Activated CD8-positive, alpha-beta T cell treated with anti-CD3 and anti-CD28 coated beads for 36 hours (primary cell): Measurements from ENCODE around the gene PCDHGA5. TPM values are rescaled to one million over a fixed set of nuclear protein-coding genes. Genes with fewer than 3 reads are reported as not detected.
"Not testable (repeated sequence)": the region's sequence is repeated elsewhere in the genome, so short reads cannot be mapped to it uniquely, and the experiment has no call there.

Experiments
- ATAC-seq: fragments of 200-7000 bp; cut with Tn5 transposase; one replicate; pipeline ENCODE4 v1.10.0; 2021; ENCODE audit warnings: mild to moderate bottlenecking, moderate library complexity
- CTCF ChIA-PET: fragments of 350-600 bp; sonication (Branson Sonifier 250); formaldehyde crosslinking; loops from one replicate; lab custom pipeline; 2021; ENCODE audit warnings: antibody characterized with exemption; lab: Charles Lee
- POLR2A ChIA-PET: fragments of 350-600 bp; sonication (Branson Sonifier 250); formaldehyde crosslinking; loops from one replicate; lab custom pipeline; 2021; ENCODE audit warnings: antibody characterized with exemption; lab: Charles Lee
- DNase-seq: peaks from one replicate; pipeline ENCODE4 v3.0.0-alpha.2; 2020
- H3K27ac Mint-ChIP-seq: one replicate; pipeline ENCODE4 v1.8.0; 2021; ENCODE audit warnings: mild to moderate bottlenecking, mixed read lengths
- H3K27me3 Mint-ChIP-seq: one replicate; pipeline ENCODE4 v1.8.0; 2021; ENCODE audit warnings: mixed read lengths
- H3K36me3 Mint-ChIP-seq: one replicate; pipeline ENCODE4 v1.8.0; 2021; ENCODE audit warnings: low read depth, mixed read lengths
- H3K4me1 Mint-ChIP-seq: one replicate; pipeline ENCODE4 v1.8.0; 2021; ENCODE audit warnings: low read depth, mixed read lengths
- H3K4me3 Mint-ChIP-seq: one replicate; pipeline ENCODE4 v1.8.0; 2021; ENCODE audit warnings: mild to moderate bottlenecking, moderate library complexity, mixed read lengths
- H3K9me3 Mint-ChIP-seq: one replicate; pipeline ENCODE4 v1.8.0; 2021; ENCODE audit warnings: mixed read lengths
- CTCF ChIP-seq: fragments of 200-600 bp; IDR thresholded peaks from one replicate; pipeline ENCODE4 v1.8.0; 2022; ENCODE audit warnings: antibody characterized with exemption, mild to moderate bottlenecking
- intact Hi-C: fragments of 100-400 bp; cut with micrococcal nuclease; formaldehyde crosslinking; loops from one replicate; pipeline ENCODE4 v1.10.0; 2022
- total RNA-seq, 2 experiments: library from RNA; stranded (reverse); gene quantifications; one replicate each; pipeline ENCODE4 v1.2.3, GENCODE V29; 2021

PCDHGA5 gene
- total RNA-seq, result not detected

GRCh38 chr5:141363952-141364660 is at the start of gene PCDHGA5:
Gene PCDHGA5, plus strand, starts transcription at chr5:141364162. Its CDS starts 169 bp downstream, at chr5:141364331.
- intact Hi-C loops, result no loop called here
- H3K36me3 Mint-ChIP-seq, result peaks cover 24% of the 10 kb centered on the region
- peaks cover 70% of the 10 kb centered on the region for H3K27me3 Mint-ChIP-seq
- H3K9me3 Mint-ChIP-seq, result peaks cover 32% of the 10 kb centered on the region
- H3K27ac Mint-ChIP-seq, result no peak within 1 kb of the TSS
- no peaks in the 10 kb centered on the region for H3K4me1 Mint-ChIP-seq
- no peak within 1 kb of the TSS for H3K4me3 Mint-ChIP-seq
- POLR2A ChIA-PET, result no interaction called here
- ATAC-seq (no peak), DNase-seq (no peak)
- no peak for TF ChIP-seq CTCF
- CTCF ChIA-PET, result interaction anchor here (0.8 to 2.0 kb wide), 10 partner anchors 9 to 200 kb away, joined by 3 to 8 read pairs (median 5); partner anchors contain the start of genes PCDHB7, PCDHGA1, PCDHGA10 and PCDHGA11

- H3K27ac Mint-ChIP-seq, intact Hi-C loops, POLR2A ChIA-PET, DNase-seq, ATAC-seq, H3K4me3 Mint-ChIP-seq, H3K27me3 Mint-ChIP-seq: not testable (repeated sequence)
- Mint-ChIP-seq H3K4me1 (peaks cover 27% of the 10 kb centered on the region), H3K36me3 (peaks cover 83% of the 10 kb centered on the region), H3K9me3 (peaks cover 60% of the 10 kb centered on the region)
- CTCF ChIA-PET, result interaction anchor here (0.6 to 1.4 kb wide), 3 partner anchors 53 to 508 kb away, joined by 3 read pairs; partner anchors contain the start of genes PCDHGB3 and PCDHGB5
Observed at GRCh38 chr5:141316963-141317362, 47.0 kb upstream of the PCDHGA5 start.

- Mint-ChIP-seq H3K4me1 (peaks cover 27% of the 10 kb centered on the region), H3K4me3 (peak overlapping the region; percentile 95), H3K27ac (peak overlapping the region; percentile 98), H3K36me3 (peaks cover 64% of the 10 kb centered on the region), H3K9me3 (peaks cover 50% of the 10 kb centered on the region), H3K27me3 (no peaks in the 10 kb centered on the region)
- intact Hi-C loops, result no loop called here
- no peak for TF ChIP-seq CTCF
- ChIA-PET POLR2A (interaction anchor here (1.3 to 2.0 kb wide), 3 partner anchors 12 to 173 kb away, joined by 3 to 8 read pairs (median 4); no protein-coding TSS in a partner anchor), CTCF (interaction anchor here (1.0 to 3.5 kb wide), 22 partner anchors 8 to 248 kb away, joined by 3 to 36 read pairs (median 6); partner anchors contain the start of genes PCDHB11, PCDHGA1, PCDHGA10 and PCDHGA2)
- ATAC-seq (no peak), DNase-seq (no peak)
Observed at GRCh38 chr5:141319202-141319601, 44.8 kb upstream of the PCDHGA5 start.

- H3K27ac Mint-ChIP-seq, result peak overlapping the region; percentile 98
- CTCF ChIA-PET, result interaction anchor here (0.9 to 3.5 kb wide), 34 partner anchors 8 to 247 kb away, joined by 3 to 36 read pairs (median 5); partner anchors contain the start of genes PCDHB11, PCDHB12, PCDHGA1 and PCDHGA10
- no peak for ATAC-seq
Observed at GRCh38 chr5:141319699-141320098, 44.3 kb upstream of the PCDHGA5 start.

More at GRCh38 chr5:141319699-141320098, 44.3 kb upstream of the PCDHGA5 start:
- Mint-ChIP-seq H3K4me1 (peaks cover 27% of the 10 kb centered on the region), H3K4me3 (peak overlapping the region; percentile 95), H3K36me3 (peaks cover 60% of the 10 kb centered on the region), H3K27me3 (no peaks in the 10 kb centered on the region), H3K9me3 (peaks cover 46% of the 10 kb centered on the region)
- intact Hi-C loops, result loop anchor here (10.0 kb wide), 2 partner anchors 195 to 245 kb away; no protein-coding TSS in a partner anchor
- POLR2A ChIA-PET, result interaction anchor here (0.6 to 2.0 kb wide), 10 partner anchors 10 to 1650 kb away, joined by 3 to 8 read pairs (median 4); no protein-coding TSS in a partner anchor
- no peak for DNase-seq
- no peak for TF ChIP-seq CTCF
